ENCODE data around the gene UBE2Z. TPM values are rescaled to one million over a fixed set of nuclear protein-coding genes. Genes with fewer than 3 reads are reported as not detected.

UBE2Z gene
- total and polyA plus RNA-seq, 4 donors, result 10.5 to 23.8 (median 18.8) TPM

- TF ChIP-seq NR2F2 (IDR thresholded peaks at IDR 0.05) (peak; percentile 56), HNF4G (IDR thresholded peaks at IDR 0.05) (no peak), EGR1 (IDR thresholded peaks at IDR 0.05; ENCODE audit: low read depth in 2 of 2) (no peak), SP1 (IDR thresholded peaks at IDR 0.05) (peak; percentile 9)
- H3K36me3 ChIP-seq (ENCODE audit: control insufficient read depth in 4 of 4, insufficient read depth in 3 of 4, low read depth in 1 of 4, low read length in 3 of 4), result no peaks in the 10 kb centered on the region
- DNase-seq (ENCODE audit: low spot score), result no peak
- no peak overlapping the region for H3K4me3 ChIP-seq (ENCODE audit: low read depth in 1 of 3, low read length in 3 of 3)
- H3K9ac ChIP-seq (ENCODE audit: low read depth in 1 of 2, low read length in 2 of 2), result no peak overlapping the region
- H3K4me1 ChIP-seq (ENCODE audit: control insufficient read depth in 4 of 4, insufficient read depth in 4 of 4, low read length in 3 of 4), result peaks cover 10 to 34% (median 18%) of the 10 kb centered on the region in 4 donors
- H3K9me3 ChIP-seq (ENCODE audit: control insufficient read depth in 4 of 4, low read length in 3 of 4), result no peaks in the 10 kb centered on the region
- no peak overlapping the region for H3K27ac ChIP-seq (ENCODE audit: low read depth in 1 of 2, low read length in 2 of 2)
- 79% methylated on average over 1 of the region's 1 CpG for WGBS
- H3K27me3 ChIP-seq (ENCODE audit: control insufficient read depth in 4 of 4, insufficient read depth in 4 of 4, low read length in 3 of 4), result no peaks in the 10 kb centered on the region
Observed at GRCh38 chr17:48873209-48873608, 35.0 kb upstream of the UBE2Z start.

DNA sequence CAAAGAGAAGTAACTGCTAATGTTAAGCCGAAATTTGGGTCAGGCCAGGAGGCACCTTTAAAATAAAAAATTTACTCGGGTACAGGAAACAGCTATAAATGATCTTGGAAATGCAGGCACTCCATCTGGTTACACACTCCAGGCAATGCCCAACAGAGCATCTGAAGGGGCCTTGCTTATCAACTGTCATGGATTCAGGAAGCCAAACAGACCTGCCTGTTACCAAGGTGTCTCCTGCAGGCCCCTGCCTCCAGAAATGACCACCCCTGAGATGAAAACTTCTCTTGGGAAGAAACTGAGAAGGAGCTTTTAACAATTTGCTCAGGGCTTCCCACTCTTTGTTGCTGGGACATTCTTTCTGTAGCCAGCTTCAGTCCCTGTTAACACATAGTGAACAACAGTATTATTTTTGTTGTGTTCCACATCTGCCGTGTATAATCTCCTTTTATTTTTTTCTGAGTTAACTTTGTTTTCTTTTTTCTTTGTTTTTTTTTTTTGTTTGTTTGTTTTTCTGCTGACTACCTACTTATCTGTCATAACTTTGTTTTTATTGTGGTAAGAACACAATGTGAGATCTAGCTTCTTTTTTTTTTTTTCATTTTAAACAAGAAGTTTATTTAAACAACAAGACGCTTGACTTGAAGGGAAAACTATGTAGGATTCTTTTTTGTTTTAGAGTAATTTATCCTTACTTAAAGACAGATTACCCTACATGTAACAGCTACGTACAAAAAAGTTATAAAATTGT, 34.3 kb upstream of the UBE2Z start:
- TF ChIP-seq GABPA (IDR thresholded peaks at IDR 0.05 in 1 of 2, conservative IDR thresholded peaks at IDR 0.05 in 1 of 2), result no peak
- TF ChIP-seq ZBTB33 (IDR thresholded peaks at IDR 0.05), result no peak
- no peak for TF ChIP-seq SP1 (IDR thresholded peaks at IDR 0.05)
- no peak for TF ChIP-seq HNF4A (conservative IDR thresholded peaks at IDR 0.05)
- TF ChIP-seq YY1 (IDR thresholded peaks at IDR 0.05), result no peak
- no peak for TF ChIP-seq FOXA1 (IDR thresholded peaks at IDR 0.05)
- TF ChIP-seq JUND (IDR thresholded peaks at IDR 0.05), result no peak
- TF ChIP-seq, protein P1, sequence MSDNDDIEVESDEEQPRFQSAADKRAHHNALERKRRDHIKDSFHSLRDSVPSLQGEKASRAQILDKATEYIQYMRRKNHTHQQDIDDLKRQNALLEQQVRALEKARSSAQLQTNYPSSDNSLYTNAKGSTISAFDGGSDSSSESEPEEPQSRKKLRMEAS (IDR thresholded peaks at IDR 0.05), result no peak
- no peak for TF ChIP-seq REST (IDR thresholded peaks at IDR 0.05)
- no peak for TF ChIP-seq TAF1 (conservative IDR thresholded peaks at IDR 0.05)
- TF ChIP-seq ATF3 (IDR thresholded peaks at IDR 0.05), result no peak
- TF ChIP-seq EGR1 (IDR thresholded peaks at IDR 0.05; ENCODE audit: low read depth in 2 of 2), result no peak
- no peak for TF ChIP-seq FOXA2 (IDR thresholded peaks at IDR 0.05)
- TF ChIP-seq RXRA (IDR thresholded peaks at IDR 0.05), result no peak
- no peak for TF ChIP-seq HNF4G (IDR thresholded peaks at IDR 0.05)
- no peak for TF ChIP-seq RAD21 (IDR thresholded peaks at IDR 0.05)
- no peak for TF ChIP-seq NR2F2 (IDR thresholded peaks at IDR 0.05)
- TF ChIP-seq CTCF (IDR thresholded peaks at IDR 0.05; ENCODE audit: low read depth, low read length, missing input control), result no peak
- Histone ChIP-seq H3K4me3 (ENCODE audit: low read depth in 1 of 3, low read length in 3 of 3) (no peak overlapping the region), H3K36me3 (ENCODE audit: control insufficient read depth in 4 of 4, insufficient read depth in 3 of 4, low read depth in 1 of 4, low read length in 3 of 4) (no peaks in the 10 kb centered on the region), H3K9me3 (ENCODE audit: control insufficient read depth in 4 of 4, low read length in 3 of 4) (no peaks in the 10 kb centered on the region), H3K9ac (ENCODE audit: low read depth in 1 of 2, low read length in 2 of 2) (no peak overlapping the region), H3K27ac (ENCODE audit: low read depth in 1 of 2, low read length in 2 of 2) (no peak overlapping the region), H3K27me3 (ENCODE audit: control insufficient read depth in 4 of 4, insufficient read depth in 4 of 4, low read length in 3 of 4) (no peaks in the 10 kb centered on the region), H3K4me1 (ENCODE audit: control insufficient read depth in 4 of 4, insufficient read depth in 4 of 4, low read length in 3 of 4) (peaks cover 10 to 34% (median 18%) of the 10 kb centered on the region in 4 donors)
- WGBS, result 70% methylated on average over 5 of the region's 5 CpGs
- no peak for DNase-seq (ENCODE audit: low spot score)

Measured in liver (tissue), 9 donors.